GM18507 (cell line): Measurements from ENCODE around the gene KAT6B.

Source experiments
- DNase-seq: peaks from one replicate; pipeline ENCODE4 v3.0.0; 2011; ENCODE audit warnings: low read depth; ENCODE audit not compliant: insufficient read length; ENCODE audit errors: extremely low spot score
- FAIRE-seq: peaks from 2 replicates; lab custom pipeline; 2011; peaks lifted over from hg19 to GRCh38; lab: Jason Lieb, UNC

The KAT6B gene

GRCh38 chr10:74968667-74969061, 142.3 kb downstream of the KAT6B start:
- no peak for DNase-seq
- FAIRE-seq, result no peak

GRCh38 chr10:74969093-74969492, 142.7 kb downstream of the KAT6B start:
- DNase-seq, result no peak
- no peak for FAIRE-seq

GRCh38 chr10:74969530-74969929, 143.1 kb downstream of the KAT6B start:
- DNase-seq (no peak), FAIRE-seq (no peak)

- DNase-seq, result no peak
- no peak for FAIRE-seq
These were observed 147.5 kb downstream of the KAT6B start for GRCh38 chr10:74973741-74974392.

GRCh38 chr10:74975758-74976157, 149.4 kb downstream of the KAT6B start:
- DNase-seq, result no peak
- no peak for FAIRE-seq

GRCh38 chr10:74976565-74976964, 150.2 kb downstream of the KAT6B start:
- FAIRE-seq (no peak), DNase-seq (no peak)

GRCh38 chr10:74977072-74977471, 150.7 kb downstream of the KAT6B start:
- FAIRE-seq, result peak; percentile 59

GRCh38 chr10:74977913-74978847, 151.8 kb downstream of the KAT6B start:
- FAIRE-seq (peak; percentile 97), DNase-seq (peak; percentile 49)

More at GRCh38 chr10:74977072-74977471, 150.7 kb downstream of the KAT6B start:
- DNase-seq, result no peak

GRCh38 chr10:74981831-74982633, 155.6 kb downstream of the KAT6B start:
- DNase-seq (no peak), FAIRE-seq (no peak)

GRCh38 chr10:74982634-74982982, 156.2 kb downstream of the KAT6B start:
- no peak for DNase-seq
- FAIRE-seq, result peak; percentile 81

- peak; percentile 5 for FAIRE-seq
- DNase-seq, result no peak
These were observed 157.0 kb downstream of the KAT6B start for GRCh38 chr10:74983383-74983782.

- DNase-seq, result no peak
- no peak for FAIRE-seq
These were observed 161.1 kb downstream of the KAT6B start for GRCh38 chr10:74987339-74988053.

GRCh38 chr10:74988054-74988775, 161.8 kb downstream of the KAT6B start:
- DNase-seq (no peak), FAIRE-seq (peak; percentile 59)

GRCh38 chr10:74988832-74989561, 162.6 kb downstream of the KAT6B start:
- DNase-seq, result no peak
- FAIRE-seq, result peak; percentile 5

- no peak for DNase-seq
- peak; percentile 78 for FAIRE-seq
These were observed 165.0 kb downstream of the KAT6B start for GRCh38 chr10:74991435-74991834.

- FAIRE-seq, result no peak
- no peak for DNase-seq
These were observed 165.7 kb downstream of the KAT6B start for GRCh38 chr10:74992068-74992467.

- no peak for FAIRE-seq
- no peak for DNase-seq
These were observed 167.2 kb downstream of the KAT6B start for GRCh38 chr10:74993649-74994048.

- DNase-seq, result no peak
- peak; percentile 74 for FAIRE-seq
These were observed 168.5 kb downstream of the KAT6B start for GRCh38 chr10:74994854-74995253.
